IMR-90 (cell line): ENCODE results near the gene SRCIN1. TPM values are rescaled to one million over a fixed set of nuclear protein-coding genes. Genes with fewer than 3 reads are reported as not detected.

Experiments
- ATAC-seq: fragments of 200-7000 bp; cut with Tn5 transposase; 2 replicates; pipeline ENCODE4 v1.9.1; 2020; ENCODE audit warnings: low read depth, mild to moderate bottlenecking, moderate library complexity
- BruUV-seq: library from RNA; stranded (reverse); fragments of 400-500 nt; replicated peaks from 2 replicates; lab custom pipeline; 2021; lab: Mats Ljungman, UMichigan
- CTCF ChIA-PET: fragments of 300-600 bp; formaldehyde crosslinking; extraction: SDS; loops from one replicate; lab custom pipeline; 2021; ENCODE audit warnings: antibody characterized with exemption; lab: Yijun Ruan, JAX
- POLR2A ChIA-PET: fragments of 300-600 bp; sonication (Branson Sonifier 250); formaldehyde crosslinking; loops from one replicate; lab custom pipeline; 2022; ENCODE audit warnings: antibody characterized with exemption; ENCODE audit not compliant: unreplicated experiment; lab: Charles Lee
- DNase-seq: peaks from one replicate; pipeline ENCODE4 v3.0.0; 2013
- H2AFZ ChIP-seq: replicated peaks from 2 replicates; pipeline ENCODE3; 2013; ENCODE audit warnings: low read length, mild to moderate bottlenecking; ENCODE audit not compliant: poor library complexity
- H2AK5ac ChIP-seq: 2 replicates; pipeline ENCODE4 v1.6.1; 2013; ENCODE audit warnings: low read depth, low read length, inconsistent platforms
- H2AK9ac ChIP-seq: replicated peaks from 2 replicates; pipeline ENCODE3; 2013; ENCODE audit warnings: mild to moderate bottlenecking, low read depth, low read length, moderate library complexity; ENCODE audit not compliant: poor library complexity
- H2BK120ac ChIP-seq: 2 replicates; pipeline ENCODE4 v1.6.1; 2013; ENCODE audit warnings: low read depth, low read length, inconsistent platforms
- H2BK15ac ChIP-seq: 3 replicates; pipeline ENCODE4 v1.6.1; 2013; ENCODE audit warnings: low read depth, low read length, inconsistent platforms
- H2BK20ac ChIP-seq: 2 replicates; pipeline ENCODE4 v1.6.1; 2013; ENCODE audit warnings: low read depth, mild to moderate bottlenecking, inconsistent platforms, low read length, moderate library complexity
- H2BK5ac ChIP-seq: 2 replicates; pipeline ENCODE4 v1.6.1; 2013; ENCODE audit warnings: mild to moderate bottlenecking, low read depth, low read length, inconsistent platforms; ENCODE audit not compliant: poor library complexity, severe bottlenecking
- H3K14ac ChIP-seq: replicated peaks from 2 replicates; pipeline ENCODE4 v1.6.1; 2013; ENCODE audit warnings: low read depth, low read length, inconsistent platforms
- H3K18ac ChIP-seq: 2 replicates; pipeline ENCODE4 v1.6.1; 2013; ENCODE audit warnings: low read depth, low read length, control low read depth
- H3K23ac ChIP-seq: 2 replicates; pipeline ENCODE4 v1.6.1; 2013; ENCODE audit warnings: low read depth, low read length, inconsistent platforms
- H3K27ac ChIP-seq: 2 replicates; pipeline ENCODE4 v1.5.1; 2013; ENCODE audit warnings: mild to moderate bottlenecking, control low read depth, low read length; ENCODE audit not compliant: insufficient read depth
- H3K27me3 ChIP-seq: 2 replicates; pipeline ENCODE4 v1.6.1; 2013; ENCODE audit warnings: low read length; ENCODE audit not compliant: control insufficient read depth, insufficient read depth
- H3K36me3 ChIP-seq: 2 replicates; pipeline ENCODE4 v1.6.1; 2013; ENCODE audit warnings: low read length, mixed read lengths; ENCODE audit not compliant: control insufficient read depth, insufficient read depth
- H3K4ac ChIP-seq: 2 replicates; pipeline ENCODE4 v1.6.1; 2013; ENCODE audit warnings: low read depth, low read length, inconsistent platforms
- H3K4me1 ChIP-seq: 2 replicates; pipeline ENCODE4 v1.6.1; 2013; ENCODE audit warnings: low read length, mixed read lengths; ENCODE audit not compliant: control insufficient read depth, insufficient read depth
- H3K4me2 ChIP-seq: 2 replicates; pipeline ENCODE4 v1.6.1; 2013; ENCODE audit warnings: low read depth, mild to moderate bottlenecking, control low read depth, low read length, moderate library complexity
- H3K4me3 ChIP-seq: 2 replicates; pipeline ENCODE4 v1.5.1; 2013; ENCODE audit warnings: low read depth, mild to moderate bottlenecking, control low read depth, low read length, moderate library complexity; ENCODE audit not compliant: insufficient read depth
- H3K56ac ChIP-seq: 2 replicates; pipeline ENCODE4 v1.6.1; 2013; ENCODE audit warnings: low read length, inconsistent platforms; ENCODE audit not compliant: insufficient read depth; ENCODE audit errors: extremely low read depth
- H3K79me1 ChIP-seq, 2 experiments: 2 replicates each; pipeline ENCODE4 v1.6.1; 2013; ENCODE audit warnings: low read length in 2 of 2, inconsistent platforms in 1 of 2, low read depth in 1 of 2
- H3K9ac ChIP-seq: 2 replicates; pipeline ENCODE4 v1.6.1; 2013; ENCODE audit warnings: low read depth, low read length, control low read depth
- H3K9me1 ChIP-seq: 2 replicates; pipeline ENCODE4 v1.6.1; 2013; ENCODE audit warnings: low read length, inconsistent platforms; ENCODE audit not compliant: insufficient read depth
- H3K9me3 ChIP-seq: 2 replicates; pipeline ENCODE4 v1.6.1; 2013; ENCODE audit warnings: low read length; ENCODE audit not compliant: control insufficient read depth, insufficient read depth
- H4K20me1 ChIP-seq: 2 replicates; pipeline ENCODE4 v1.6.1; 2013; ENCODE audit warnings: low read length, inconsistent platforms; ENCODE audit not compliant: insufficient read depth
- H4K5ac ChIP-seq: 2 replicates; pipeline ENCODE4 v1.6.1; 2013; ENCODE audit warnings: mild to moderate bottlenecking, low read depth, low read length, control low read depth
- H4K8ac ChIP-seq, 2 experiments: 2 replicates each; pipeline ENCODE4 v1.6.1; 2013; ENCODE audit warnings: low read depth in 2 of 2, low read length in 2 of 2, control low read depth in 1 of 2, inconsistent platforms in 1 of 2
- H4K91ac ChIP-seq: 2 replicates; pipeline ENCODE4 v1.6.1; 2013; ENCODE audit warnings: low read depth, low read length, inconsistent platforms; ENCODE audit not compliant: insufficient read depth
- BHLHE40 ChIP-seq: fragments of 150-350 bp; IDR thresholded peaks from 2 replicates; pipeline ENCODE4 v1.6.1; 2016; ENCODE audit warnings: mild to moderate bottlenecking, low read depth, low read length
- FOS ChIP-seq: fragments of 150-350 bp; IDR thresholded peaks from 2 replicates; pipeline ENCODE4 v1.6.1; 2016; ENCODE audit warnings: low read depth, low read length
- MXI1 ChIP-seq: IDR thresholded peaks from 2 replicates; pipeline ENCODE4 v1.6.1; 2012; ENCODE audit warnings: low read depth, mild to moderate bottlenecking, low read length, moderate library complexity, borderline replicate concordance
- POLR2A ChIP-seq: IDR thresholded peaks from 2 replicates; pipeline ENCODE4 v1.6.1; 2012; ENCODE audit warnings: mild to moderate bottlenecking, low read depth, low read length
- RAD21 ChIP-seq: IDR thresholded peaks from 2 replicates; pipeline ENCODE4 v1.6.1; 2012; ENCODE audit warnings: low read length, improper control_type of control experiment
- USF2 ChIP-seq: fragments of 150-350 bp; IDR thresholded peaks from 2 replicates; pipeline ENCODE4 v1.6.1; 2017; ENCODE audit warnings: mild to moderate bottlenecking, antibody characterized with exemption, low read length, low read depth
- WGBS, 2 experiments: methylation state at CpG; one replicate each; pipeline versions ENCODE4 v1.1.5 to v1.1.7; 2013; ENCODE audit warnings: missing lambda C conversion rate in 2 of 2; ENCODE audit not compliant: insufficient read length in 1 of 2; ENCODE audit errors: extremely low coverage in 2 of 2; 5-methylcytosine and 5-hydroxymethylcytosine counted together
- dilution Hi-C: fragments of 300-500 bp; cut with HindIII; formaldehyde crosslinking; loops from one replicate; pipeline ENCODE4 v1.14.3; 2018; ENCODE audit warnings: low sequenced_read_pairs; ENCODE audit not compliant: unreplicated experiment
- in situ Hi-C: fragments of 300-500 bp; cut with MboI; formaldehyde crosslinking; loops from 3 replicates; pipeline ENCODE4 v1.14.3; 2019; ENCODE audit warnings: low sequenced_read_pairs, inconsistent platforms, mixed read lengths
- intact Hi-C: fragments of 100-400 bp; cut with micrococcal nuclease; formaldehyde crosslinking; loops from 2 replicates; pipeline ENCODE4 v1.10.0; 2022
- polyA plus RNA-seq, 3 experiments: library from polyadenylated mRNA; depleted of rRNA; stranded (reverse); fragments of >200 nt; gene quantifications; 2 replicates each; pipeline ENCODE4 v1.2.3, GENCODE V29; 2012; ENCODE audit warnings: low replicate concordance in 1 of 3
- total RNA-seq: library from RNA; depleted of rRNA; stranded (reverse); fragments of >200 nt; gene quantifications from 2 replicates; pipeline ENCODE4 v1.2.3, GENCODE V29; 2012

The SRCIN1 gene
- total and polyA plus RNA-seq, 2 of the 4 experiments (the other 2 are of a cell fraction): not detected

DNA sequence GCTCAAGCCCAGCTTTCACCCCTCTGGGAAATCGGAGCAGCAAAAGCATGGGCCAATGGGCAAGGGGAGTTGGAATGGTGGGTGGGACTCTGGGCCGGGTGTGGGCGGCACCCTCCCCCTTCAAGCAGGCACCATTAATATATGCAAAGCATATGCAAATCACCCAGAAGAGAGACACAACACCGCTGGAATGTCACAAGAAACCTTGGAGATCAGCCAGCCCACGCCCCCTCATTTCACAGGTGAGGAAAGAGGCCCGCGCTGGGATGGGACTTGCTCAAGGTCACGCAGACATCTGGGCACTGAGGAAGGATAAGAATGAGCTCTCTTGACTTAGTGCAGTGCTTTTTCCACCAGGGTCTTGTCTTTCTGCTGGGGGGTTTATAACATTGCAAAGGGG lies 4.8 kb downstream of the SRCIN1 start (continued):
- no peak for TF ChIP-seq MXI1
- no peak for TF ChIP-seq FOS
- no peak for TF ChIP-seq RAD21
- TF ChIP-seq POLR2A: no peak
- TF ChIP-seq BHLHE40: no peak
- no peak for TF ChIP-seq USF2

DNA sequence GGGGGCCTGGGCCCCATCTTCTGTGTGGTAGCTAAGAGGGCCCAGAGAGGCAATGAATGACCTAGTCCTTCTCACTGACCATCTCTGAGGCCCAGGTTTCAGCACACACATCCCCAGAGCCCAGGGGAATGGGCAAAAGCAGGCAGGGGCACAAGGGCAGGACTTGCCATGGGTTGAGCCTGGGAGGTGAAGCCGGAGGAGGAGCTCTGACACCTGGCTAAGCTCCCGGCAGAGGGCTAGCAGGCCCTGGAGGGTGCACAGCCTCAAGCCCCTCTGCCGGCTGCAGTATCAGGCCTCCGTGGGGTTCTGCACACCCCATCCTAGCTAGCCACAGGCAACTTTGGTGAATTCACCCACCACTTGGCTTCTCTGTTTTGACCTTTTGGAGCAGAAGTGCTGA lies 5.3 kb downstream of the SRCIN1 start:
- in situ Hi-C loops: no loop called here

More for the DNA sequence above, 5.3 kb downstream of the SRCIN1 start:
- Histone ChIP-seq H2AK9ac (no peak overlapping the region), H4K5ac (no peak overlapping the region), H3K27ac (no peak overlapping the region), H2AK5ac (no peak overlapping the region), H4K91ac (no peak overlapping the region), H4K8ac (no peak overlapping the region), H3K36me3 (no peaks in the 10 kb centered on the region), H3K9ac (no peak overlapping the region), H2BK20ac (no peak overlapping the region), H3K4me1 (no peaks in the 10 kb centered on the region), H3K14ac (no peak overlapping the region), H3K18ac (no peak overlapping the region), H3K4me2 (no peak overlapping the region), H2AFZ (no peak overlapping the region), H4K20me1 (peaks cover 7% of the 10 kb centered on the region), H3K4me3 (no peak overlapping the region), H2BK120ac (no peak overlapping the region), H3K4ac (no peak overlapping the region), H3K27me3 (peaks cover 98% of the 10 kb centered on the region), H2BK15ac (no peak overlapping the region), H3K9me1 (no peaks in the 10 kb centered on the region), H3K56ac (no peak overlapping the region), H3K23ac (no peak overlapping the region), H3K79me1 (no peaks in the 10 kb centered on the region), H2BK5ac (no peak overlapping the region), H3K9me3 (no peaks in the 10 kb centered on the region)
- intact Hi-C loops (no loop called here), dilution Hi-C loops (no loop called here)
- DNase-seq (no peak), ATAC-seq (no peak)
- no peak for TF ChIP-seq POLR2A
- no TSS peak for BruUV-seq
- CTCF ChIA-PET: no interaction called here
- WGBS, 2 experiments: 80% methylated on average over 1 of the region's 4 CpGs; no CpG with 5 or more reads in 1 of the 2 experiments
- POLR2A ChIA-PET: no interaction called here
